CD4-positive, alpha-beta memory T cell (primary cell): ENCODE results near the gene TMEM239. TPM values are rescaled to one million over a fixed set of nuclear protein-coding genes. Genes with fewer than 3 reads are reported as not detected.

Experiments used
- CTCF ChIA-PET: fragments of 350-600 bp; sonication (Branson Sonifier 250); formaldehyde crosslinking; loops from one replicate; lab custom pipeline; 2021; ENCODE audit warnings: inconsistent platforms; ENCODE audit not compliant: partially characterized antibody; lab: Charles Lee
- POLR2A ChIA-PET: fragments of 350-600 bp; sonication (Branson Sonifier 250); formaldehyde crosslinking; loops from one replicate; lab custom pipeline; 2021; ENCODE audit not compliant: partially characterized antibody; lab: Charles Lee
- DNase-seq, 5 donors: peaks; one replicate each; pipeline versions ENCODE4 v3.0.0 to v3.0.0-alpha.2; 2020 to 2022; ENCODE audit warnings: mixed read lengths in 1 of 5
- H3K27ac ChIP-seq: one replicate; pipeline ENCODE4 v1.7.0; 2013; ENCODE audit warnings: low read depth, low read length
- H3K27me3 ChIP-seq: 2 replicates; pipeline ENCODE4 v1.7.0; 2013; ENCODE audit warnings: mild to moderate bottlenecking, low read length, moderate library complexity; ENCODE audit not compliant: insufficient read depth
- H3K36me3 ChIP-seq: 2 replicates; pipeline ENCODE4 v1.7.0; 2013; ENCODE audit warnings: mild to moderate bottlenecking, low read length, moderate library complexity; ENCODE audit not compliant: insufficient read depth
- H3K4me1 ChIP-seq: 2 replicates; pipeline ENCODE4 v1.7.0; 2013; ENCODE audit warnings: mild to moderate bottlenecking, low read length, moderate library complexity; ENCODE audit not compliant: insufficient read depth
- H3K4me3 ChIP-seq, 2 donors: one replicate each; pipeline ENCODE4 v1.7.0; 2013; ENCODE audit warnings: low read length in 2 of 2, mild to moderate bottlenecking in 1 of 2
- H3K9me3 ChIP-seq, 2 donors: one replicate each; pipeline ENCODE4 v1.7.0; 2013; ENCODE audit warnings: low read length in 2 of 2, control low read depth in 1 of 2; ENCODE audit not compliant: control insufficient read depth in 1 of 2
- H3K27ac Mint-ChIP-seq, 7 donors: one replicate each; pipeline ENCODE4 v1.8.0; 2020 to 2021; ENCODE audit warnings: mixed read lengths in 7 of 7, mild to moderate bottlenecking in 6 of 7, inconsistent platforms in 3 of 7, moderate library complexity in 3 of 7
- H3K27me3 Mint-ChIP-seq, 2 donors: one replicate each; pipeline ENCODE4 v1.8.0; 2020 to 2021; ENCODE audit warnings: mixed read lengths in 2 of 2
- H3K36me3 Mint-ChIP-seq, 2 donors: one replicate each; pipeline ENCODE4 v1.8.0; 2020 to 2021; ENCODE audit warnings: mixed read lengths in 2 of 2, inconsistent platforms in 1 of 2, mild to moderate bottlenecking in 1 of 2
- H3K4me1 Mint-ChIP-seq, 4 donors: one replicate each; pipeline ENCODE4 v1.8.0; 2020 to 2021; ENCODE audit warnings: mixed read lengths in 4 of 4, mild to moderate bottlenecking in 1 of 4
- H3K4me3 Mint-ChIP-seq, 8 donors: one replicate each; pipeline ENCODE4 v1.8.0; 2020 to 2021; ENCODE audit warnings: mixed read lengths in 8 of 8, mild to moderate bottlenecking in 7 of 8, moderate library complexity in 6 of 8, inconsistent platforms in 3 of 8
- H3K9me3 Mint-ChIP-seq, 8 donors: one replicate each; pipeline ENCODE4 v1.8.0; 2020 to 2021; ENCODE audit warnings: mixed read lengths in 8 of 8, mild to moderate bottlenecking in 5 of 8, inconsistent platforms in 3 of 8, moderate library complexity in 1 of 8
- intact Hi-C: fragments of 100-400 bp; cut with micrococcal nuclease; formaldehyde crosslinking; loops from one replicate; pipeline ENCODE4 v1.15.1; 2023
- polyA plus RNA-seq, 2 donors: library from polyadenylated mRNA; unstranded; fragments of 300-500 nt; fragmentation: Illumina TruSeq; gene quantifications; one replicate each; pipeline ENCODE4 v1.2.3, GENCODE V29; 2021
- total RNA-seq, 2 experiments: library from RNA; stranded (reverse); gene quantifications; one replicate each; pipeline ENCODE4 v1.2.3, GENCODE V29; 2021

TMEM239 gene
- total and polyA plus RNA-seq, 4 experiments from 2014 or later = not detected

GRCh38 chr20:2836035-2836434, 19.9 kb downstream of the TMEM239 start:
- no peaks in the 10 kb centered on the region for H3K27me3 ChIP-seq
- intact Hi-C loops = no loop called here
- H3K27me3 Mint-ChIP-seq = no peaks in the 10 kb centered on the region
- H3K36me3 ChIP-seq = no peaks in the 10 kb centered on the region
- H3K9me3 Mint-ChIP-seq = peaks cover 0 to 4% (median 0%) of the 10 kb centered on the region in 8 donors
- H3K4me3 ChIP-seq = no peak overlapping the region
- peaks cover 8 to 13% (median 11%) of the 10 kb centered on the region in 4 donors for H3K4me1 Mint-ChIP-seq
- ChIA-PET CTCF (no interaction called here), POLR2A (interaction anchor here (1.4 kb wide), 1 partner anchor 14 kb away, joined by 5 read pairs; no protein-coding TSS in a partner anchor)
- no peak overlapping the region for H3K4me3 Mint-ChIP-seq
- no peak overlapping the region for H3K27ac ChIP-seq
- peaks cover 14 to 17% of the 10 kb centered on the region in 2 donors for H3K36me3 Mint-ChIP-seq
- no peak for DNase-seq
- H3K27ac Mint-ChIP-seq = peak overlapping the region in 3 of 7 donors; percentile 5 to 33 (median 13)
- no peaks in the 10 kb centered on the region for H3K9me3 ChIP-seq
- peaks cover 11% of the 10 kb centered on the region for H3K4me1 ChIP-seq

- H3K9me3 Mint-ChIP-seq = peaks cover 0 to 4% (median 0%) of the 10 kb centered on the region in 8 donors
- H3K4me3 Mint-ChIP-seq = peak overlapping the region in 3 of 8 donors; percentile 2 to 62 (median 29)
- Histone ChIP-seq H3K9me3 (no peaks in the 10 kb centered on the region), H3K4me1 (peaks cover 20% of the 10 kb centered on the region), H3K27me3 (no peaks in the 10 kb centered on the region), H3K36me3 (no peaks in the 10 kb centered on the region), H3K4me3 (no peak overlapping the region), H3K27ac (no peak overlapping the region)
- CTCF ChIA-PET = no interaction called here
- peaks cover 14 to 20% of the 10 kb centered on the region in 2 donors for H3K36me3 Mint-ChIP-seq
- no peak for DNase-seq
- no peaks in the 10 kb centered on the region for H3K27me3 Mint-ChIP-seq
- intact Hi-C loops = no loop called here
- peaks cover 11 to 17% (median 15%) of the 10 kb centered on the region in 4 donors for H3K4me1 Mint-ChIP-seq
- POLR2A ChIA-PET = interaction anchor here (1.1 kb wide), 1 partner anchor 15 kb away, joined by 3 read pairs; no protein-coding TSS in a partner anchor
- H3K27ac Mint-ChIP-seq = no peak overlapping the region
These were observed 21.2 kb downstream of the TMEM239 start for GRCh38 chr20:2837221-2837960.

- peaks cover 20% of the 10 kb centered on the region for H3K4me1 ChIP-seq
- no peak overlapping the region for H3K27ac ChIP-seq
- intact Hi-C loops = no loop called here
- Mint-ChIP-seq H3K36me3 (peaks cover 14 to 20% of the 10 kb centered on the region in 2 donors), H3K4me1 (peaks cover 12 to 20% (median 15%) of the 10 kb centered on the region in 4 donors), H3K9me3 (peaks cover 0 to 4% (median 0%) of the 10 kb centered on the region in 8 donors), H3K27me3 (no peaks in the 10 kb centered on the region), H3K4me3 (peak overlapping the region; percentile 7 to 73 (median 41)), H3K27ac (peak overlapping the region in 2 of 7 donors; percentile 67 to 72)
- no peak overlapping the region for H3K4me3 ChIP-seq
- H3K36me3 ChIP-seq = no peaks in the 10 kb centered on the region
- POLR2A ChIA-PET = interaction anchor here (1.1 to 3.9 kb wide), 3 partner anchors 14 to 34 kb away, joined by 3 to 34 read pairs (median 14); partner anchors contain the start of gene PTPRA
- CTCF ChIA-PET = no interaction called here
- no peaks in the 10 kb centered on the region for H3K9me3 ChIP-seq
- DNase-seq = no peak
- no peaks in the 10 kb centered on the region for H3K27me3 ChIP-seq
These were observed 22.1 kb downstream of the TMEM239 start for GRCh38 chr20:2838170-2838797.

GRCh38 chr20:2838847-2839671, 22.9 kb downstream of the TMEM239 start:
- Mint-ChIP-seq H3K4me1 (peaks cover 13 to 25% (median 20%) of the 10 kb centered on the region in 4 donors), H3K9me3 (peaks cover 0 to 4% (median 0%) of the 10 kb centered on the region in 8 donors), H3K4me3 (peak overlapping the region; percentile 66 to 91 (median 82)), H3K36me3 (peaks cover 14 to 20% of the 10 kb centered on the region in 2 donors), H3K27ac (peak overlapping the region in 6 of 7 donors; percentile 85 to 95 (median 92)), H3K27me3 (no peaks in the 10 kb centered on the region)
- POLR2A ChIA-PET = interaction anchor here (0.8 to 3.9 kb wide), 10 partner anchors 13 to 187 kb away, joined by 3 to 34 read pairs (median 10); partner anchors contain the start of genes IDH3B, NOP56 and PTPRA
- no peaks in the 10 kb centered on the region for H3K27me3 ChIP-seq
- H3K9me3 ChIP-seq = no peaks in the 10 kb centered on the region
- DNase-seq = no peak
- H3K4me1 ChIP-seq = peaks cover 24% of the 10 kb centered on the region
- H3K4me3 ChIP-seq = no peak overlapping the region
- intact Hi-C loops = no loop called here
- CTCF ChIA-PET = no interaction called here
- no peaks in the 10 kb centered on the region for H3K36me3 ChIP-seq
- no peak overlapping the region for H3K27ac ChIP-seq

GRCh38 chr20:2839732-2840137, 23.6 kb downstream of the TMEM239 start:
- no peak for DNase-seq
- intact Hi-C loops = loop anchor here (1.0 to 5.0 kb wide), 4 partner anchors 34 to 331 kb away; partner anchors contain the start of genes IDH3B, PTPRA and ZNF343
- Histone ChIP-seq H3K9me3 (no peaks in the 10 kb centered on the region), H3K27me3 (no peaks in the 10 kb centered on the region), H3K27ac (peak overlapping the region; percentile 86), H3K36me3 (no peaks in the 10 kb centered on the region), H3K4me1 (peaks cover 24% of the 10 kb centered on the region), H3K4me3 (peak overlapping the region; percentile 77 to 80)
- Mint-ChIP-seq H3K9me3 (peaks cover 0 to 4% (median 0%) of the 10 kb centered on the region in 8 donors), H3K36me3 (peaks cover 14 to 20% of the 10 kb centered on the region in 2 donors), H3K4me3 (peak overlapping the region; percentile 66 to 91 (median 82)), H3K4me1 (peaks cover 17 to 30% (median 25%) of the 10 kb centered on the region in 4 donors), H3K27me3 (no peaks in the 10 kb centered on the region), H3K27ac (peak overlapping the region in 6 of 7 donors; percentile 42 to 95 (median 92))
- ChIA-PET CTCF (interaction anchor here (0.8 to 1.9 kb wide), 4 partner anchors 86 to 315 kb away, joined by 3 to 4 read pairs (median 4); no protein-coding TSS in a partner anchor), POLR2A (interaction anchor here (0.8 to 3.9 kb wide), 12 partner anchors 11 to 569 kb away, joined by 3 to 34 read pairs (median 10); partner anchors contain the start of genes IDH3B, NOP56 and PTPRA)
